ENCODE measurements around the gene CREBBP.
A peak's percentile ranks its signal among the peaks of the same experiment; 100 is the strongest.

CREBBP gene

DNA sequence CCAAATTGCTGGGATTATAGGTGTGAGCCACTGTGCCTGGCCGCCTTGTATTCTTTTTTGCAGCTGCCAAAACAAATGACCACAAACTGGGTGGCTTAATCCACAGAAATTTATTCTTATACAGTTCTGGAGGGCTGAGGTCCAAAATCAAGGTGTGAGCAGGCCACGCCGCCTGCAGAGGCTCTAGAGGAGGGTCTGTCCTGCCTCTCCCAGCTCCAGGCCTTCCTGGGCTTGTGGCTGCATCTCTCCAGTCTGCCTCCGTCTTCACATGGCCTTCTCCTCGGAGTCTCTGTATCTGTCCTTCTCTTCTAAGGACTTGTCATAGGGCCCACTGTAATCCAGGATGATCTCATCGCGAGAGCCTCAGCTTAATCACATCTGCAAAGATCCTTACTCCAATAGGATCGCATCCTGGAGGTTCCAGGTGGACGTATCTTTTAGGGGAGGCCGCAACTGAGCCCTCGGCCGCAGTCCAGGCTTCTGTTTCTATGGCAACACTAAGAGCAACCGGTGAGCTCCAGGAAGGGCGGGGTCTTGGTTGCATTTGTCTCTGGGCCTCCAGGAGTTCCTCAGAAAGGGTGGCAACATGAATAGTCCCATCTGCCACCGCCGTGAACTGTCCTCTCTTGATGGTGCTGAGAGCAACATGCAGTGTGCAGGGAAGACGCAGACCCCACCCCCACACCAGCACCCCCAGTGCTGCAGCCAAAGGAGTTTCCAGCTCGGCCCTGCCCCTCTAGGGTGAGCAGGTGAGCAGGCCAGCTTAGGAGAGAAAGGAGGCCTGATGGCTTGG is 29.5 kb upstream of the CREBBP start:
- TF ChIP-seq, protein P1, sequence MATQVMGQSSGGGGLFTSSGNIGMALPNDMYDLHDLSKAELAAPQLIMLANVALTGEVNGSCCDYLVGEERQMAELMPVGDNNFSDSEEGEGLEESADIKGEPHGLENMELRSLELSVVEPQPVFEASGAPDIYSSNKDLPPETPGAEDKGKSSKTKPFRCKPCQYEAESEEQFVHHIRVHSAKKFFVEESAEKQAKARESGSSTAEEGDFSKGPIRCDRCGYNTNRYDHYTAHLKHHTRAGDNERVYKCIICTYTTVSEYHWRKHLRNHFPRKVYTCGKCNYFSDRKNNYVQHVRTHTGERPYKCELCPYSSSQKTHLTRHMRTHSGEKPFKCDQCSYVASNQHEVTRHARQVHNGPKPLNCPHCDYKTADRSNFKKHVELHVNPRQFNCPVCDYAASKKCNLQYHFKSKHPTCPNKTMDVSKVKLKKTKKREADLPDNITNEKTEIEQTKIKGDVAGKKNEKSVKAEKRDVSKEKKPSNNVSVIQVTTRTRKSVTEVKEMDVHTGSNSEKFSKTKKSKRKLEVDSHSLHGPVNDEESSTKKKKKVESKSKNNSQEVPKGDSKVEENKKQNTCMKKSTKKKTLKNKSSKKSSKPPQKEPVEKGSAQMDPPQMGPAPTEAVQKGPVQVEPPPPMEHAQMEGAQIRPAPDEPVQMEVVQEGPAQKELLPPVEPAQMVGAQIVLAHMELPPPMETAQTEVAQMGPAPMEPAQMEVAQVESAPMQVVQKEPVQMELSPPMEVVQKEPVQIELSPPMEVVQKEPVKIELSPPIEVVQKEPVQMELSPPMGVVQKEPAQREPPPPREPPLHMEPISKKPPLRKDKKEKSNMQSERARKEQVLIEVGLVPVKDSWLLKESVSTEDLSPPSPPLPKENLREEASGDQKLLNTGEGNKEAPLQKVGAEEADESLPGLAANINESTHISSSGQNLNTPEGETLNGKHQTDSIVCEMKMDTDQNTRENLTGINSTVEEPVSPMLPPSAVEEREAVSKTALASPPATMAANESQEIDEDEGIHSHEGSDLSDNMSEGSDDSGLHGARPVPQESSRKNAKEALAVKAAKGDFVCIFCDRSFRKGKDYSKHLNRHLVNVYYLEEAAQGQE (IDR thresholded peaks at IDR 0.05; ENCODE audit: low read depth), result peak; percentile 22; the same call in 1 of the 2 replicates
- no peak for TF ChIP-seq NFIC (IDR thresholded peaks at IDR 0.05)

DNA sequence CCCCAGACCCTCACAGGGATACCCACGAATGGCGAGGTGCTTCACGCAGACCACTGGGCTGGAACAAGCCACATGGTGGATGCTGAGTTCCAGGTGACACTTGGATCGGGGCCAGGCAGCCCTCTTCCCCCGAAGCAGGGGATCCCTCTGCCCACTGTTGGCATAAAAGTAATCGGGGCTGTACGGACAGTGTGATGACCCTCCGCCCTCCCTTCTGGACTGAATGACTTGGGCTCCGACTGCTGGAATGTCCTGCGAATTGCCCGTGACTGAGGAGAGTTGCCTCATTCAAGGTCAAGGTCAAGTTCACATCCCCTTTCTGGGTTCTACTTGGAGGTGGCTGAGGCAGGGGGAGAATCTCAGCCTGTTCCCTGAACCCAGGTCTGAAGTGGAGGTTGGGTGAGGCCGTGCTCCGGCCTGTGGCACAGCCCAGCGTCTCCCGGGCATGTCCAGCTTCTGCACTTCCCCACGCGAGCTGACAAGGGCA is 28.5 kb upstream of the CREBBP start:
- TF ChIP-seq NFIC (IDR thresholded peaks at IDR 0.05), result no peak
- TF ChIP-seq, protein P1 (IDR thresholded peaks at IDR 0.05; ENCODE audit: low read depth), result no peak
- TF ChIP-seq FOXM1 (IDR thresholded peaks at IDR 0.05; ENCODE audit: borderline replicate concordance, low read depth), result no peak
- no peak for TF ChIP-seq CEBPB (IDR thresholded peaks at IDR 0.05)
- TF ChIP-seq EGR1 (IDR thresholded peaks at IDR 0.05), result no peak
- TF ChIP-seq RAD21 (IDR thresholded peaks at IDR 0.05; ENCODE audit: low read depth), result no peak
- no peak for TF ChIP-seq YY1 (IDR thresholded peaks at IDR 0.05; ENCODE audit: low read depth)
- TF ChIP-seq, protein P2, sequence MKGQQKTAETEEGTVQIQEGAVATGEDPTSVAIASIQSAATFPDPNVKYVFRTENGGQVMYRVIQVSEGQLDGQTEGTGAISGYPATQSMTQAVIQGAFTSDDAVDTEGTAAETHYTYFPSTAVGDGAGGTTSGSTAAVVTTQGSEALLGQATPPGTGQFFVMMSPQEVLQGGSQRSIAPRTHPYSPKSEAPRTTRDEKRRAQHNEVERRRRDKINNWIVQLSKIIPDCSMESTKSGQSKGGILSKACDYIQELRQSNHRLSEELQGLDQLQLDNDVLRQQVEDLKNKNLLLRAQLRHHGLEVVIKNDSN (IDR thresholded peaks at IDR 0.05), result no peak
- no peak for TF ChIP-seq TCF12 (IDR thresholded peaks at IDR 0.05; ENCODE audit: low read depth)
- no peak for TF ChIP-seq TEAD4 (IDR thresholded peaks at IDR 0.05)
- TF ChIP-seq TAF1 (IDR thresholded peaks at IDR 0.05; ENCODE audit: low read depth), result no peak
- TF ChIP-seq CREB1 (IDR thresholded peaks at IDR 0.05; ENCODE audit: low read depth), result no peak
- no peak for TF ChIP-seq EP300 (IDR thresholded peaks at IDR 0.05; ENCODE audit: borderline replicate concordance)
- no peak for TF ChIP-seq ZBTB7A (IDR thresholded peaks at IDR 0.05; ENCODE audit: low read depth)
- TF ChIP-seq, protein P3, sequence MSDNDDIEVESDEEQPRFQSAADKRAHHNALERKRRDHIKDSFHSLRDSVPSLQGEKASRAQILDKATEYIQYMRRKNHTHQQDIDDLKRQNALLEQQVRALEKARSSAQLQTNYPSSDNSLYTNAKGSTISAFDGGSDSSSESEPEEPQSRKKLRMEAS (IDR thresholded peaks at IDR 0.05), result no peak

DNA sequence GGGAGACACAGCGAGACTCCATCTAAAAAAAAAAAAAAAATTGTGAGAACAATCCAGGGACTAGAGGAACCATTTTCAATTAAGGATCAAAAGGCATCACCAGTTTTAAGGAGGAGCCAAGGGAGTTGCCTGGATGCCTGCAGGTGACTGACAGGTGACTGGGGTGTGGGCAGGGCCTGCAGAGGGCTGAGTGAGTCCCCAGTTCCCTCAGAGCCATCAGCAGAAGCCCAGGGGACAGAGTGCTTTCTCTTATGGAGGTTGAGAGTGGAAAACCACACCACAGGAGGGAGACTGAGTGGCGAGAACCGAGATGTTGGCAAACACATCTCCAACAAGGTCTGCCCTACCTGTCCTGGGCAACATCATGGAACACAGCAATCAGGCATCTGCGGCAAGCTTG is 27.1 kb upstream of the CREBBP start:
- TF ChIP-seq ZBTB7A (IDR thresholded peaks at IDR 0.05; ENCODE audit: low read depth), result no peak
- TF ChIP-seq, protein P2 (IDR thresholded peaks at IDR 0.05), result no peak
- TF ChIP-seq YY1 (IDR thresholded peaks at IDR 0.05; ENCODE audit: low read depth), result no peak
- TF ChIP-seq FOXM1 (IDR thresholded peaks at IDR 0.05; ENCODE audit: borderline replicate concordance, low read depth), result no peak
- TF ChIP-seq, protein P3 (IDR thresholded peaks at IDR 0.05), result no peak
- no peak for TF ChIP-seq TAF1 (IDR thresholded peaks at IDR 0.05; ENCODE audit: low read depth)
- TF ChIP-seq EGR1 (IDR thresholded peaks at IDR 0.05), result no peak
- TF ChIP-seq CREB1 (IDR thresholded peaks at IDR 0.05; ENCODE audit: low read depth), result no peak
- TF ChIP-seq RAD21 (IDR thresholded peaks at IDR 0.05; ENCODE audit: low read depth), result no peak
- no peak for TF ChIP-seq TEAD4 (IDR thresholded peaks at IDR 0.05)
- TF ChIP-seq CEBPB (IDR thresholded peaks at IDR 0.05), result no peak
- TF ChIP-seq NFIC (IDR thresholded peaks at IDR 0.05), result no peak
- TF ChIP-seq EP300 (IDR thresholded peaks at IDR 0.05; ENCODE audit: borderline replicate concordance), result no peak
- no peak for TF ChIP-seq TCF12 (IDR thresholded peaks at IDR 0.05; ENCODE audit: low read depth)
- TF ChIP-seq, protein P1 (IDR thresholded peaks at IDR 0.05; ENCODE audit: low read depth), result no peak

DNA sequence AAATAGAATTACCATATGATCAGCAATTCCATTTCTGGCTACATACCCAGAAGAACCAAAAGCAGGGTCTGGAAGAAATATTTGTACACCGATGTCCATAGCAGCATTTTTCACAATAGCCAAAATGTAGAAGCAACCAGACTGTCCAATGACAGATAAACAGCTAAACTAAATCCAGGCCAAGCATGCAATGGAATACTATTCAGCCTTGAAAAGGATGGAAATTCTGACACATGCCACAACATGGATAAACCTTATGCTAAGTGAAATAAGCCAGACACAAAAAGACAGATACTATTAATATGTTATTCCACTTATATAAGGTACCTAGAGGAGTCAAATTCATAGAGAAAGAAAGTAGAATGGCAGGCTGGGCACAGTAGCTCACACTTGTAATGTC is 25.9 kb upstream of the CREBBP start:
- no peak for TF ChIP-seq EP300 (IDR thresholded peaks at IDR 0.05; ENCODE audit: borderline replicate concordance)
- TF ChIP-seq FOXM1 (IDR thresholded peaks at IDR 0.05; ENCODE audit: borderline replicate concordance, low read depth), result no peak
- TF ChIP-seq TAF1 (IDR thresholded peaks at IDR 0.05; ENCODE audit: low read depth), result no peak
- TF ChIP-seq, protein P3 (IDR thresholded peaks at IDR 0.05), result no peak

All from Ishikawa (cell line).